ENCODE data around the gene JMJD1C.

Gene JMJD1C

GRCh38 chr10:63255316-63255715 lies 210.5 kb downstream of the JMJD1C start:
- ChIA-PET POLR2A (interaction anchor here (1.2 kb wide), 1 partner anchor 19 kb away, joined by 4 read pairs; no protein-coding TSS in a partner anchor), CTCF (interaction anchor here (1.1 to 1.5 kb wide), 3 partner anchors 10 to 39 kb away, joined by 3 to 4 read pairs (median 3); no protein-coding TSS in a partner anchor)
- Histone ChIP-seq H3K4me1 (ENCODE audit: control insufficient read depth, insufficient read depth, low read length) (peaks cover 4% of the 10 kb centered on the region), H3K4me3 (ENCODE audit: low read depth, low read length) (no peak overlapping the region), H3K9me3 (ENCODE audit: control insufficient read depth, insufficient read depth, low read depth, low read length) (no peaks in the 10 kb centered on the region), H3K36me3 (ENCODE audit: control insufficient read depth in 2 of 2, insufficient read depth in 1 of 2, low read length in 2 of 2) (no peaks in the 10 kb centered on the region), H3K27ac (ENCODE audit: extremely low read depth, low read depth, low read length) (no peak overlapping the region)
- TF ChIP-seq ZNF2 (tag by site-specific recombination; IDR thresholded peaks at IDR 0.05) (no peak), KLF1 (tag by site-specific recombination; IDR thresholded peaks at IDR 0.05) (no peak), ZNF416 (tag by site-specific recombination; IDR thresholded peaks at IDR 0.05) (no peak), BCL6B (tag by site-specific recombination; IDR thresholded peaks at IDR 0.05) (no peak), ZBTB26 (tag by site-specific recombination; optimal IDR thresholded peaks at IDR 0.05) (no peak), ZNF202 (tag by site-specific recombination; IDR thresholded peaks at IDR 0.05; ENCODE audit: borderline replicate concordance) (no peak), ZFP41 (tag by site-specific recombination; IDR thresholded peaks at IDR 0.05; ENCODE audit: borderline replicate concordance) (no peak), MEIS1 (CRISPR knock-in tag; IDR thresholded peaks at IDR 0.05; ENCODE audit: borderline replicate concordance) (no peak)

GRCh38 chr10:63253040-63253439 lies 212.7 kb downstream of the JMJD1C start:
- ChIA-PET POLR2A (no interaction called here), CTCF (interaction anchor here (0.7 kb wide), 1 partner anchor 247 kb away, joined by 3 read pairs; no protein-coding TSS in a partner anchor)
- H3K4me3 ChIP-seq (ENCODE audit: low read depth, low read length) = no peak overlapping the region
- H3K4me1 ChIP-seq (ENCODE audit: control insufficient read depth, insufficient read depth, low read length) = no peaks in the 10 kb centered on the region
- no peaks in the 10 kb centered on the region for H3K9me3 ChIP-seq (ENCODE audit: control insufficient read depth, insufficient read depth, low read depth, low read length)
- peaks cover 0 to 6% of the 10 kb centered on the region in 2 experiments; a peak in 1 of 3 replicates for H3K36me3 ChIP-seq (ENCODE audit: control insufficient read depth in 2 of 2, insufficient read depth in 1 of 2, low read length in 2 of 2)
- no peak for TF ChIP-seq ZNF521 (tag by site-specific recombination; IDR thresholded peaks at IDR 0.05)
- TF ChIP-seq ZFP37 (tag by site-specific recombination; IDR thresholded peaks at IDR 0.05) = no peak
- no peak overlapping the region for H3K27ac ChIP-seq (ENCODE audit: extremely low read depth, low read depth, low read length)

- TF ChIP-seq ZNF10 (tag by site-specific recombination; IDR thresholded peaks at IDR 0.05) = 0 out of 2 replicates have a peak, but pooled peaks have one; percentile 15
- TF ChIP-seq ZEB2 (tag by site-specific recombination; IDR thresholded peaks at IDR 0.05) = no peak
- no peak for TF ChIP-seq ZNF645 (tag by site-specific recombination; IDR thresholded peaks at IDR 0.05)
- no peak for TF ChIP-seq ZNF266 (tag by site-specific recombination; IDR thresholded peaks at IDR 0.05; ENCODE audit: low read depth)
- TF ChIP-seq ZNF121 (tag by site-specific recombination; IDR thresholded peaks at IDR 0.05) = no peak
Observed at GRCh38 chr10:63252095-63252762, 213.5 kb downstream of the JMJD1C start.

More at GRCh38 chr10:63252095-63252762, 213.5 kb downstream of the JMJD1C start:
- Histone ChIP-seq H3K4me3 (ENCODE audit: low read depth, low read length) (no peak overlapping the region), H3K9me3 (ENCODE audit: control insufficient read depth, insufficient read depth, low read depth, low read length) (no peaks in the 10 kb centered on the region), H3K4me1 (ENCODE audit: control insufficient read depth, insufficient read depth, low read length) (no peaks in the 10 kb centered on the region), H3K27ac (ENCODE audit: extremely low read depth, low read depth, low read length) (no peak overlapping the region), H3K36me3 (ENCODE audit: control insufficient read depth in 2 of 2, insufficient read depth in 1 of 2, low read length in 2 of 2) (peaks cover 0 to 6% of the 10 kb centered on the region in 2 experiments; a peak in 1 of 3 replicates)
- CTCF ChIA-PET = interaction anchor here (0.7 kb wide), 1 partner anchor 246 kb away, joined by 3 read pairs; no protein-coding TSS in a partner anchor
- POLR2A ChIA-PET = no interaction called here

All from HEK293 (cell line).